Measurements from ENCODE around the gene SLC25A25. TPM values are rescaled to one million over a fixed set of nuclear protein-coding genes. Genes with fewer than 3 reads are reported as not detected.
A peak's percentile ranks its signal among the peaks of the same experiment; 100 is the strongest.
"Not testable (repeated sequence)": the region's sequence is repeated elsewhere in the genome, so short reads cannot be mapped to it uniquely, and the experiment has no call there.

Gene SLC25A25
- total RNA-seq, 1 experiment from 2014 or later: 10.7 TPM

- H3K36me3 ChIP-seq (ENCODE audit: control insufficient read depth, insufficient read depth, low read length); ATAC-seq; H3K27me3 ChIP-seq (ENCODE audit: control insufficient read depth, insufficient read depth, low read length); BruUV-seq (replicated peaks); in situ Hi-C loops (cut with HindIII; ENCODE audit: low pct_unique_long_range_greater_than_20kb, low sequenced_read_pairs); H3K9me3 ChIP-seq (ENCODE audit: control insufficient read depth, insufficient read depth, low read depth, low read length); DNase-seq (ENCODE audit: low read depth, low spot score); H3K27ac ChIP-seq (ENCODE audit: low read length); H3K4me3 ChIP-seq (ENCODE audit: low read depth in 2 of 2, low read length in 2 of 2); intact Hi-C loops (cut with micrococcal nuclease; ENCODE audit: unreplicated experiment); H3K4me1 ChIP-seq (ENCODE audit: control insufficient read depth, insufficient read depth, low read length); POLR2A ChIA-PET; CTCF ChIA-PET: not testable (repeated sequence)
- TF ChIP-seq, protein P1, sequence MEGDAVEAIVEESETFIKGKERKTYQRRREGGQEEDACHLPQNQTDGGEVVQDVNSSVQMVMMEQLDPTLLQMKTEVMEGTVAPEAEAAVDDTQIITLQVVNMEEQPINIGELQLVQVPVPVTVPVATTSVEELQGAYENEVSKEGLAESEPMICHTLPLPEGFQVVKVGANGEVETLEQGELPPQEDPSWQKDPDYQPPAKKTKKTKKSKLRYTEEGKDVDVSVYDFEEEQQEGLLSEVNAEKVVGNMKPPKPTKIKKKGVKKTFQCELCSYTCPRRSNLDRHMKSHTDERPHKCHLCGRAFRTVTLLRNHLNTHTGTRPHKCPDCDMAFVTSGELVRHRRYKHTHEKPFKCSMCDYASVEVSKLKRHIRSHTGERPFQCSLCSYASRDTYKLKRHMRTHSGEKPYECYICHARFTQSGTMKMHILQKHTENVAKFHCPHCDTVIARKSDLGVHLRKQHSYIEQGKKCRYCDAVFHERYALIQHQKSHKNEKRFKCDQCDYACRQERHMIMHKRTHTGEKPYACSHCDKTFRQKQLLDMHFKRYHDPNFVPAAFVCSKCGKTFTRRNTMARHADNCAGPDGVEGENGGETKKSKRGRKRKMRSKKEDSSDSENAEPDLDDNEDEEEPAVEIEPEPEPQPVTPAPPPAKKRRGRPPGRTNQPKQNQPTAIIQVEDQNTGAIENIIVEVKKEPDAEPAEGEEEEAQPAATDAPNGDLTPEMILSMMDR (IDR thresholded peaks at IDR 0.05): peak; percentile 56
Observed at GRCh38 chr9:128129976-128130590, 62.1 kb downstream of the SLC25A25 start.

DNA sequence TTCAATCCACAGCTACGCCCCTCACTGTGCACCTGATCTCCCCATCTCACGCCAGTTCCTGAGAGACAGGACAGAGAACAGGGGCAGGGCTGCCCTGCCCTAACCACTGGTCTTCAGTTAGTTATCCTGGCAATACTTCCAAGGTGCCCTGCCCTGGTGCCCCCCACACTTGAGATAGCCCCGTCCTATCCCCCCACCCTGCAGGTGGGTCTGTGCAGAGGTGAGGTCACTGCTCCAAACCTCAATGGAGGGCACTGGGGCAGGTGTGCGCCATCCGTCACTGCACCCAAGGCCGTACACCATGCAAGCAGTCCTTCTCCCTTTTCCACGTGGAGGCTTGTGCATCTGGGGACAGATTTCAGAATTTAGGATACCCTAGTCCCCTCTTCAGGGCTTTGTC is 62.6 kb downstream of the SLC25A25 start:
- BruUV-seq (replicated peaks); H3K36me3 ChIP-seq (ENCODE audit: control insufficient read depth, insufficient read depth, low read length); H3K27ac ChIP-seq (ENCODE audit: low read length); CTCF ChIA-PET; H3K9me3 ChIP-seq (ENCODE audit: control insufficient read depth, insufficient read depth, low read depth, low read length); H3K27me3 ChIP-seq (ENCODE audit: control insufficient read depth, insufficient read depth, low read length); H3K4me3 ChIP-seq (ENCODE audit: low read depth in 2 of 2, low read length in 2 of 2); intact Hi-C loops (cut with micrococcal nuclease; ENCODE audit: unreplicated experiment); ATAC-seq; in situ Hi-C loops (cut with HindIII; ENCODE audit: low pct_unique_long_range_greater_than_20kb, low sequenced_read_pairs); DNase-seq (ENCODE audit: low read depth, low spot score); H3K4me1 ChIP-seq (ENCODE audit: control insufficient read depth, insufficient read depth, low read length): not testable (repeated sequence)
- POLR2A ChIA-PET: interaction anchor here (0.7 kb wide), 1 partner anchor 54 kb away, joined by 4 read pairs; no protein-coding TSS in a partner anchor

- BruUV-seq (replicated peaks); H3K4me3 ChIP-seq (ENCODE audit: low read depth in 2 of 2, low read length in 2 of 2); CTCF ChIA-PET; H3K27ac ChIP-seq (ENCODE audit: low read length); H3K9me3 ChIP-seq (ENCODE audit: control insufficient read depth, insufficient read depth, low read depth, low read length); in situ Hi-C loops (cut with HindIII; ENCODE audit: low pct_unique_long_range_greater_than_20kb, low sequenced_read_pairs); ATAC-seq; H3K4me1 ChIP-seq (ENCODE audit: control insufficient read depth, insufficient read depth, low read length); H3K27me3 ChIP-seq (ENCODE audit: control insufficient read depth, insufficient read depth, low read length); DNase-seq (ENCODE audit: low read depth, low spot score); H3K36me3 ChIP-seq (ENCODE audit: control insufficient read depth, insufficient read depth, low read length); intact Hi-C loops (cut with micrococcal nuclease; ENCODE audit: unreplicated experiment): not testable (repeated sequence)
- POLR2A ChIA-PET: interaction anchor here (0.7 kb wide), 1 partner anchor 54 kb away, joined by 4 read pairs; no protein-coding TSS in a partner anchor
Observed at GRCh38 chr9:128131346-128131745, 63.3 kb downstream of the SLC25A25 start.

- in situ Hi-C loops (cut with HindIII; ENCODE audit: low pct_unique_long_range_greater_than_20kb, low sequenced_read_pairs); CTCF ChIA-PET; H3K27ac ChIP-seq (ENCODE audit: low read length); intact Hi-C loops (cut with micrococcal nuclease; ENCODE audit: unreplicated experiment); ATAC-seq; H3K27me3 ChIP-seq (ENCODE audit: control insufficient read depth, insufficient read depth, low read length); H3K4me1 ChIP-seq (ENCODE audit: control insufficient read depth, insufficient read depth, low read length); H3K9me3 ChIP-seq (ENCODE audit: control insufficient read depth, insufficient read depth, low read depth, low read length); BruUV-seq (replicated peaks); DNase-seq (ENCODE audit: low read depth, low spot score); H3K4me3 ChIP-seq (ENCODE audit: low read depth in 2 of 2, low read length in 2 of 2); POLR2A ChIA-PET; H3K36me3 ChIP-seq (ENCODE audit: control insufficient read depth, insufficient read depth, low read length): not testable (repeated sequence)
Observed at GRCh38 chr9:128132139-128132538, 64.1 kb downstream of the SLC25A25 start.

GRCh38 chr9:128135561-128135960 is 67.5 kb downstream of the SLC25A25 start:
- in situ Hi-C loops (cut with HindIII; ENCODE audit: low pct_unique_long_range_greater_than_20kb, low sequenced_read_pairs); H3K4me3 ChIP-seq (ENCODE audit: low read depth in 2 of 2, low read length in 2 of 2); H3K4me1 ChIP-seq (ENCODE audit: control insufficient read depth, insufficient read depth, low read length); POLR2A ChIA-PET; H3K9me3 ChIP-seq (ENCODE audit: control insufficient read depth, insufficient read depth, low read depth, low read length); ATAC-seq; CTCF ChIA-PET; H3K36me3 ChIP-seq (ENCODE audit: control insufficient read depth, insufficient read depth, low read length); H3K27ac ChIP-seq (ENCODE audit: low read length); H3K27me3 ChIP-seq (ENCODE audit: control insufficient read depth, insufficient read depth, low read length); DNase-seq (ENCODE audit: low read depth, low spot score); BruUV-seq (replicated peaks); intact Hi-C loops (cut with micrococcal nuclease; ENCODE audit: unreplicated experiment): not testable (repeated sequence)
